ENCODE data around the gene INSIG1.

DNA sequence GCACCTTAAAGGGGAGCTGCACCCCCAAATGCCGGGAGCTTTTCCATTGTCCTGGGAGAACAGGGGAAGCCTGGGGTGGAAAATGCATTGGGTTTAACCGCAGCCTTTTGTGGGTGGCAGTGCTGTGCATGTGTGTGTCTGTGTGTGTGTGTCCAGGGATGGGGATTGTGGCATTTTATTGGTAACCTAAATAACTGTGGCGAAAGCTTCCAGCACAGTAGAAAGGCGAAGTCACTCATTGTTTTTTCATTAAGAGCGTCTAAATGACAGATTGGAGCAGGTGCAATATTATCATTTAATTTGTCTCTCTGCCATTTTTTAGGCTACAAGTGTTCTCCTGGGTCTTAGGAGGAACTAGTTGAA is 55.1 kb downstream of the INSIG1 start:
- TF ChIP-seq, protein P1, sequence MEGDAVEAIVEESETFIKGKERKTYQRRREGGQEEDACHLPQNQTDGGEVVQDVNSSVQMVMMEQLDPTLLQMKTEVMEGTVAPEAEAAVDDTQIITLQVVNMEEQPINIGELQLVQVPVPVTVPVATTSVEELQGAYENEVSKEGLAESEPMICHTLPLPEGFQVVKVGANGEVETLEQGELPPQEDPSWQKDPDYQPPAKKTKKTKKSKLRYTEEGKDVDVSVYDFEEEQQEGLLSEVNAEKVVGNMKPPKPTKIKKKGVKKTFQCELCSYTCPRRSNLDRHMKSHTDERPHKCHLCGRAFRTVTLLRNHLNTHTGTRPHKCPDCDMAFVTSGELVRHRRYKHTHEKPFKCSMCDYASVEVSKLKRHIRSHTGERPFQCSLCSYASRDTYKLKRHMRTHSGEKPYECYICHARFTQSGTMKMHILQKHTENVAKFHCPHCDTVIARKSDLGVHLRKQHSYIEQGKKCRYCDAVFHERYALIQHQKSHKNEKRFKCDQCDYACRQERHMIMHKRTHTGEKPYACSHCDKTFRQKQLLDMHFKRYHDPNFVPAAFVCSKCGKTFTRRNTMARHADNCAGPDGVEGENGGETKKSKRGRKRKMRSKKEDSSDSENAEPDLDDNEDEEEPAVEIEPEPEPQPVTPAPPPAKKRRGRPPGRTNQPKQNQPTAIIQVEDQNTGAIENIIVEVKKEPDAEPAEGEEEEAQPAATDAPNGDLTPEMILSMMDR (IDR thresholded peaks at IDR 0.05): no peak
- TF ChIP-seq POLR2AphosphoS5 (IDR thresholded peaks at IDR 0.05; ENCODE audit: low read depth, low read length): no peak
- no peak for TF ChIP-seq SIN3A (IDR thresholded peaks at IDR 0.05; ENCODE audit: borderline replicate concordance, insufficient read depth, low read depth, low read length)
